IMR-90 (cell line): ENCODE data around the gene IRAK2. TPM values are rescaled to one million over a fixed set of nuclear protein-coding genes. Genes with fewer than 3 reads are reported as not detected.

Experiments
- ATAC-seq: fragments of 200-7000 bp; cut with Tn5 transposase; 2 replicates; pipeline ENCODE4 v1.9.1; 2020; ENCODE audit warnings: low read depth, mild to moderate bottlenecking, moderate library complexity
- BruUV-seq: library from RNA; stranded (reverse); fragments of 400-500 nt; replicated peaks from 2 replicates; lab custom pipeline; 2021; lab: Mats Ljungman, UMichigan
- CTCF ChIA-PET: fragments of 300-600 bp; formaldehyde crosslinking; extraction: SDS; loops from one replicate; lab custom pipeline; 2021; ENCODE audit warnings: antibody characterized with exemption; lab: Yijun Ruan, JAX
- POLR2A ChIA-PET: fragments of 300-600 bp; sonication (Branson Sonifier 250); formaldehyde crosslinking; loops from one replicate; lab custom pipeline; 2022; ENCODE audit warnings: antibody characterized with exemption; ENCODE audit not compliant: unreplicated experiment; lab: Charles Lee
- DNase-seq: peaks from one replicate; pipeline ENCODE4 v3.0.0; 2013
- H2AFZ ChIP-seq: replicated peaks from 2 replicates; pipeline ENCODE3; 2013; ENCODE audit warnings: low read length, mild to moderate bottlenecking; ENCODE audit not compliant: poor library complexity
- H2AK5ac ChIP-seq: 2 replicates; pipeline ENCODE4 v1.6.1; 2013; ENCODE audit warnings: low read depth, low read length, inconsistent platforms
- H2AK9ac ChIP-seq: replicated peaks from 2 replicates; pipeline ENCODE3; 2013; ENCODE audit warnings: mild to moderate bottlenecking, low read depth, low read length, moderate library complexity; ENCODE audit not compliant: poor library complexity
- H2BK120ac ChIP-seq: 2 replicates; pipeline ENCODE4 v1.6.1; 2013; ENCODE audit warnings: low read depth, low read length, inconsistent platforms
- H2BK15ac ChIP-seq: 3 replicates; pipeline ENCODE4 v1.6.1; 2013; ENCODE audit warnings: low read depth, low read length, inconsistent platforms
- H2BK20ac ChIP-seq: 2 replicates; pipeline ENCODE4 v1.6.1; 2013; ENCODE audit warnings: low read depth, mild to moderate bottlenecking, inconsistent platforms, low read length, moderate library complexity
- H2BK5ac ChIP-seq: 2 replicates; pipeline ENCODE4 v1.6.1; 2013; ENCODE audit warnings: mild to moderate bottlenecking, low read depth, low read length, inconsistent platforms; ENCODE audit not compliant: poor library complexity, severe bottlenecking
- H3K14ac ChIP-seq: replicated peaks from 2 replicates; pipeline ENCODE4 v1.6.1; 2013; ENCODE audit warnings: low read depth, low read length, inconsistent platforms
- H3K18ac ChIP-seq: 2 replicates; pipeline ENCODE4 v1.6.1; 2013; ENCODE audit warnings: low read depth, low read length, control low read depth
- H3K23ac ChIP-seq: 2 replicates; pipeline ENCODE4 v1.6.1; 2013; ENCODE audit warnings: low read depth, low read length, inconsistent platforms
- H3K27ac ChIP-seq: 2 replicates; pipeline ENCODE4 v1.5.1; 2013; ENCODE audit warnings: mild to moderate bottlenecking, control low read depth, low read length; ENCODE audit not compliant: insufficient read depth
- H3K27me3 ChIP-seq: 2 replicates; pipeline ENCODE4 v1.6.1; 2013; ENCODE audit warnings: low read length; ENCODE audit not compliant: control insufficient read depth, insufficient read depth
- H3K36me3 ChIP-seq: 2 replicates; pipeline ENCODE4 v1.6.1; 2013; ENCODE audit warnings: low read length, mixed read lengths; ENCODE audit not compliant: control insufficient read depth, insufficient read depth
- H3K4ac ChIP-seq: 2 replicates; pipeline ENCODE4 v1.6.1; 2013; ENCODE audit warnings: low read depth, low read length, inconsistent platforms
- H3K4me1 ChIP-seq: 2 replicates; pipeline ENCODE4 v1.6.1; 2013; ENCODE audit warnings: low read length, mixed read lengths; ENCODE audit not compliant: control insufficient read depth, insufficient read depth
- H3K4me2 ChIP-seq: 2 replicates; pipeline ENCODE4 v1.6.1; 2013; ENCODE audit warnings: low read depth, mild to moderate bottlenecking, control low read depth, low read length, moderate library complexity
- H3K4me3 ChIP-seq: 2 replicates; pipeline ENCODE4 v1.5.1; 2013; ENCODE audit warnings: low read depth, mild to moderate bottlenecking, control low read depth, low read length, moderate library complexity; ENCODE audit not compliant: insufficient read depth
- H3K56ac ChIP-seq: 2 replicates; pipeline ENCODE4 v1.6.1; 2013; ENCODE audit warnings: low read length, inconsistent platforms; ENCODE audit not compliant: insufficient read depth; ENCODE audit errors: extremely low read depth
- H3K79me1 ChIP-seq, 2 experiments: 2 replicates each; pipeline ENCODE4 v1.6.1; 2013; ENCODE audit warnings: low read length in 2 of 2, inconsistent platforms in 1 of 2, low read depth in 1 of 2
- H3K9ac ChIP-seq: 2 replicates; pipeline ENCODE4 v1.6.1; 2013; ENCODE audit warnings: low read depth, low read length, control low read depth
- H3K9me1 ChIP-seq: 2 replicates; pipeline ENCODE4 v1.6.1; 2013; ENCODE audit warnings: low read length, inconsistent platforms; ENCODE audit not compliant: insufficient read depth
- H3K9me3 ChIP-seq: 2 replicates; pipeline ENCODE4 v1.6.1; 2013; ENCODE audit warnings: low read length; ENCODE audit not compliant: control insufficient read depth, insufficient read depth
- H4K20me1 ChIP-seq: 2 replicates; pipeline ENCODE4 v1.6.1; 2013; ENCODE audit warnings: low read length, inconsistent platforms; ENCODE audit not compliant: insufficient read depth
- H4K5ac ChIP-seq: 2 replicates; pipeline ENCODE4 v1.6.1; 2013; ENCODE audit warnings: mild to moderate bottlenecking, low read depth, low read length, control low read depth
- H4K8ac ChIP-seq, 2 experiments: 2 replicates each; pipeline ENCODE4 v1.6.1; 2013; ENCODE audit warnings: low read depth in 2 of 2, low read length in 2 of 2, control low read depth in 1 of 2, inconsistent platforms in 1 of 2
- H4K91ac ChIP-seq: 2 replicates; pipeline ENCODE4 v1.6.1; 2013; ENCODE audit warnings: low read depth, low read length, inconsistent platforms; ENCODE audit not compliant: insufficient read depth
- CEBPB ChIP-seq: IDR thresholded peaks from 2 replicates; pipeline ENCODE4 v1.6.1; 2012; ENCODE audit warnings: low read depth, low read length, improper control_type of control experiment
- FOS ChIP-seq: fragments of 150-350 bp; IDR thresholded peaks from 2 replicates; pipeline ENCODE4 v1.6.1; 2016; ENCODE audit warnings: low read depth, low read length
- MAFK ChIP-seq: IDR thresholded peaks from 2 replicates; pipeline ENCODE4 v1.6.1; 2012; ENCODE audit warnings: low read depth, low read length, improper control_type of control experiment
- MAZ ChIP-seq: IDR thresholded peaks from 2 replicates; pipeline ENCODE4 v1.6.1; 2012; ENCODE audit warnings: low read depth, mild to moderate bottlenecking, low read length, improper control_type of control experiment, moderate library complexity, borderline replicate concordance
- MXI1 ChIP-seq: IDR thresholded peaks from 2 replicates; pipeline ENCODE4 v1.6.1; 2012; ENCODE audit warnings: low read depth, mild to moderate bottlenecking, low read length, moderate library complexity, borderline replicate concordance
- RAD21 ChIP-seq: IDR thresholded peaks from 2 replicates; pipeline ENCODE4 v1.6.1; 2012; ENCODE audit warnings: low read length, improper control_type of control experiment
- RFX5 ChIP-seq: IDR thresholded peaks from 2 replicates; pipeline ENCODE4 v1.8.0; 2012; ENCODE audit warnings: low read depth, mild to moderate bottlenecking, low read length, moderate library complexity
- WGBS, 2 experiments: methylation state at CpG; one replicate each; pipeline versions ENCODE4 v1.1.5 to v1.1.7; 2013; ENCODE audit warnings: missing lambda C conversion rate in 2 of 2; ENCODE audit not compliant: insufficient read length in 1 of 2; ENCODE audit errors: extremely low coverage in 2 of 2; 5-methylcytosine and 5-hydroxymethylcytosine counted together
- dilution Hi-C: fragments of 300-500 bp; cut with HindIII; formaldehyde crosslinking; loops from one replicate; pipeline ENCODE4 v1.14.3; 2018; ENCODE audit warnings: low sequenced_read_pairs; ENCODE audit not compliant: unreplicated experiment
- in situ Hi-C: fragments of 300-500 bp; cut with MboI; formaldehyde crosslinking; loops from 3 replicates; pipeline ENCODE4 v1.14.3; 2019; ENCODE audit warnings: low sequenced_read_pairs, inconsistent platforms, mixed read lengths
- intact Hi-C: fragments of 100-400 bp; cut with micrococcal nuclease; formaldehyde crosslinking; loops from 2 replicates; pipeline ENCODE4 v1.10.0; 2022
- polyA plus RNA-seq, 3 experiments: library from polyadenylated mRNA; depleted of rRNA; stranded (reverse); fragments of >200 nt; gene quantifications; 2 replicates each; pipeline ENCODE4 v1.2.3, GENCODE V29; 2012; ENCODE audit warnings: low replicate concordance in 1 of 3
- total RNA-seq: library from RNA; depleted of rRNA; stranded (reverse); fragments of >200 nt; gene quantifications from 2 replicates; pipeline ENCODE4 v1.2.3, GENCODE V29; 2012
- TF ChIP-seq, protein P1 (sequence below): conservative IDR thresholded peaks from 2 replicates; pipeline ENCODE4 v1.5.1; 2012; ENCODE audit warnings: mild to moderate bottlenecking, low read depth, low read length, improper control_type of control experiment
- TF ChIP-seq, protein P2 (sequence below): fragments of 150-350 bp; IDR thresholded peaks from 2 replicates; pipeline ENCODE4 v1.6.1; 2016; ENCODE audit warnings: low read depth, mild to moderate bottlenecking, low read length, moderate library complexity, borderline replicate concordance
- TF ChIP-seq, protein P3 (sequence below): fragments of 150-350 bp; IDR thresholded peaks from 2 replicates; pipeline ENCODE4 v1.6.1; 2017; ENCODE audit warnings: mild to moderate bottlenecking, antibody characterized with exemption, low read length, low read depth

Gene IRAK2
- total and polyA plus RNA-seq, 2 of the 4 experiments (the other 2 are of a cell fraction), result 6.9 to 8.1 TPM

GRCh38 chr3:10255835-10256234 is 91.1 kb downstream of the IRAK2 start:
- Histone ChIP-seq H2AK5ac (no peak overlapping the region), H4K20me1 (peaks cover 22% of the 10 kb centered on the region), H4K5ac (no peak overlapping the region), H3K4ac (no peak overlapping the region), H3K56ac (no peak overlapping the region), H3K23ac (no peak overlapping the region), H4K91ac (no peak overlapping the region), H3K27ac (no peak overlapping the region), H3K4me3 (no peak overlapping the region), H2BK120ac (no peak overlapping the region), H2AFZ (no peak overlapping the region), H2BK5ac (no peak overlapping the region), H3K9me3 (no peaks in the 10 kb centered on the region), H3K4me1 (no peaks in the 10 kb centered on the region), H4K8ac (no peak overlapping the region), H3K36me3 (peaks cover 35% of the 10 kb centered on the region), H3K79me1 (peaks cover 39 to 78% of the 10 kb centered on the region in 2 experiments), H3K14ac (no peak overlapping the region), H3K9me1 (peaks cover 18% of the 10 kb centered on the region), H3K9ac (no peak overlapping the region), H2AK9ac (no peak overlapping the region), H3K18ac (no peak overlapping the region), H2BK20ac (no peak overlapping the region), H2BK15ac (no peak overlapping the region), H3K27me3 (no peaks in the 10 kb centered on the region), H3K4me2 (no peak overlapping the region)
- WGBS, 2 experiments, result no CpG with 5 or more reads among the region's 7 CpGs
- CTCF ChIA-PET, result no interaction called here
- no peak for DNase-seq
- POLR2A ChIA-PET, result interaction anchor here (0.7 kb wide), 1 partner anchor 21 kb away, joined by 5 read pairs; no protein-coding TSS in a partner anchor
- no peak for TF ChIP-seq MAZ
- TF ChIP-seq FOS, result no peak
- TF ChIP-seq, protein P1, sequence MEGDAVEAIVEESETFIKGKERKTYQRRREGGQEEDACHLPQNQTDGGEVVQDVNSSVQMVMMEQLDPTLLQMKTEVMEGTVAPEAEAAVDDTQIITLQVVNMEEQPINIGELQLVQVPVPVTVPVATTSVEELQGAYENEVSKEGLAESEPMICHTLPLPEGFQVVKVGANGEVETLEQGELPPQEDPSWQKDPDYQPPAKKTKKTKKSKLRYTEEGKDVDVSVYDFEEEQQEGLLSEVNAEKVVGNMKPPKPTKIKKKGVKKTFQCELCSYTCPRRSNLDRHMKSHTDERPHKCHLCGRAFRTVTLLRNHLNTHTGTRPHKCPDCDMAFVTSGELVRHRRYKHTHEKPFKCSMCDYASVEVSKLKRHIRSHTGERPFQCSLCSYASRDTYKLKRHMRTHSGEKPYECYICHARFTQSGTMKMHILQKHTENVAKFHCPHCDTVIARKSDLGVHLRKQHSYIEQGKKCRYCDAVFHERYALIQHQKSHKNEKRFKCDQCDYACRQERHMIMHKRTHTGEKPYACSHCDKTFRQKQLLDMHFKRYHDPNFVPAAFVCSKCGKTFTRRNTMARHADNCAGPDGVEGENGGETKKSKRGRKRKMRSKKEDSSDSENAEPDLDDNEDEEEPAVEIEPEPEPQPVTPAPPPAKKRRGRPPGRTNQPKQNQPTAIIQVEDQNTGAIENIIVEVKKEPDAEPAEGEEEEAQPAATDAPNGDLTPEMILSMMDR, result no peak
- TF ChIP-seq, protein P2, sequence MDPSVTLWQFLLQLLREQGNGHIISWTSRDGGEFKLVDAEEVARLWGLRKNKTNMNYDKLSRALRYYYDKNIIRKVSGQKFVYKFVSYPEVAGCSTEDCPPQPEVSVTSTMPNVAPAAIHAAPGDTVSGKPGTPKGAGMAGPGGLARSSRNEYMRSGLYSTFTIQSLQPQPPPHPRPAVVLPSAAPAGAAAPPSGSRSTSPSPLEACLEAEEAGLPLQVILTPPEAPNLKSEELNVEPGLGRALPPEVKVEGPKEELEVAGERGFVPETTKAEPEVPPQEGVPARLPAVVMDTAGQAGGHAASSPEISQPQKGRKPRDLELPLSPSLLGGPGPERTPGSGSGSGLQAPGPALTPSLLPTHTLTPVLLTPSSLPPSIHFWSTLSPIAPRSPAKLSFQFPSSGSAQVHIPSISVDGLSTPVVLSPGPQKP, result no peak
- TF ChIP-seq RAD21, result no peak
- TF ChIP-seq CEBPB, result no peak
- no peak for TF ChIP-seq MAFK
- no peak for TF ChIP-seq RFX5
- no peak for TF ChIP-seq MXI1
- TF ChIP-seq, protein P3, sequence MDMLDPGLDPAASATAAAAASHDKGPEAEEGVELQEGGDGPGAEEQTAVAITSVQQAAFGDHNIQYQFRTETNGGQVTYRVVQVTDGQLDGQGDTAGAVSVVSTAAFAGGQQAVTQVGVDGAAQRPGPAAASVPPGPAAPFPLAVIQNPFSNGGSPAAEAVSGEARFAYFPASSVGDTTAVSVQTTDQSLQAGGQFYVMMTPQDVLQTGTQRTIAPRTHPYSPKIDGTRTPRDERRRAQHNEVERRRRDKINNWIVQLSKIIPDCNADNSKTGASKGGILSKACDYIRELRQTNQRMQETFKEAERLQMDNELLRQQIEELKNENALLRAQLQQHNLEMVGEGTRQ, result no peak
- in situ Hi-C loops, result no loop called here
- no TSS peak for BruUV-seq
- ATAC-seq, result no peak
- dilution Hi-C loops, result no loop called here
- intact Hi-C loops, result no loop called here
